Measurements from ENCODE around the gene TEKT3.

The TEKT3 gene

DNA sequence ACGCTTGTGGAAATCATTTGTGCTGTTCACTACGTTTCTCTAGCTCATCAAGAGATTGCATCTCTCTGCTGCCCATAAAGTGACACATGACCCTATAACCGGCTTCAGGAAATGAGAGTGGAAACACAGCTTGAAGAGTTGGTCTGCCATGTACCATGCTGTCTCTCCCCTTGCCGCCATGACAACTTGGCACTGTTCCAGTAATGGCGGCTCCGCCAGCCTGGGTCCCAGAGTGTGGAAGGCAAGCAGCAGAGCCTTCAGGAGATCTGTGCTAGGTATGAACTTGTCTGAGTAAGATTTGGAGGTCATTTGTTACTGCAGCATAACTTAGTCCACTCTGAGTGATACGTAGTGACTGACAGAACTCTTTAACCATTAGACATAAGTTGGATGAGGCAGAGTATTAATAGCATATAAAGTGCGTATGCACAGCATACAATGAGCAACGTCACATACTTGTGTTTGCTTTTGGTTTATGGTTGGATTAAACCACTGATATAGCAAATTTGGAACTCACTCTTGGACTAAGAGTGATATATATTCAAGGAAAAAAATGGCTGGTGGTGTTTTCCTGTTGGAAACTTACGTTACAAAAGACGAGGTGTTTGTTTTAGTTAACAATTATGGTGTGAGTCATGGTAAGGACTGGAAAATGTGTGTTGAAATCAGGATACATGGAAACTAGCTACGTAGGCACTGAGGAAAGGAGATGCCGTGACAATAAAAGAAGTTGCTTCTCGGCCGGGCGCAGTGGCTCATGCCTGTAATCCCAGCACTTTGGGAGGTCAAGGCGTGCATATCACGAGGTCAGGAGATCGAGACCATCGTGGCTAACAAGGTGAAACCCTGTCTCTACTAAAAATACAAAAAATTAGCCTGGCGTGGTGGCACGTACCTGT, 51.9 kb downstream of the TEKT3 start:
- DNase-seq = no peak

DNA sequence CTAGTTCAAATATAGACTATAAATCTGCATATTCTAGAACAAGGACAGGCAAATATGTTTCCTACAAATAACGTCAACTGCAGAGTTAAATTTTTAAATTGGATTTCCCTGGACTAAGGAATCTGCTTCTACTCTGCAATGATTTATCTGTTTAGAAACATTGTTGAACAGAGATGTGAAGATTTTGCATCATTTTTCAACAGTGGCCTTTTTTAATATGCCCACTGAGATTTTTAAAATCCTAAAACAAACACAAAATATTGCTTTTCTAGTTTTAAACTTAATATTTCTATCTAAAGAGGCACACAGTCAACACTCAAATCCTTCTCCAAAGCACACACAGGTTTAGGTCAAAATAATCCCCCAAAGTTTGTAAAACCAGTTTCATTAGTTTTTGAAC, 52.5 kb downstream of the TEKT3 start:
- DNase-seq = no peak

DNA sequence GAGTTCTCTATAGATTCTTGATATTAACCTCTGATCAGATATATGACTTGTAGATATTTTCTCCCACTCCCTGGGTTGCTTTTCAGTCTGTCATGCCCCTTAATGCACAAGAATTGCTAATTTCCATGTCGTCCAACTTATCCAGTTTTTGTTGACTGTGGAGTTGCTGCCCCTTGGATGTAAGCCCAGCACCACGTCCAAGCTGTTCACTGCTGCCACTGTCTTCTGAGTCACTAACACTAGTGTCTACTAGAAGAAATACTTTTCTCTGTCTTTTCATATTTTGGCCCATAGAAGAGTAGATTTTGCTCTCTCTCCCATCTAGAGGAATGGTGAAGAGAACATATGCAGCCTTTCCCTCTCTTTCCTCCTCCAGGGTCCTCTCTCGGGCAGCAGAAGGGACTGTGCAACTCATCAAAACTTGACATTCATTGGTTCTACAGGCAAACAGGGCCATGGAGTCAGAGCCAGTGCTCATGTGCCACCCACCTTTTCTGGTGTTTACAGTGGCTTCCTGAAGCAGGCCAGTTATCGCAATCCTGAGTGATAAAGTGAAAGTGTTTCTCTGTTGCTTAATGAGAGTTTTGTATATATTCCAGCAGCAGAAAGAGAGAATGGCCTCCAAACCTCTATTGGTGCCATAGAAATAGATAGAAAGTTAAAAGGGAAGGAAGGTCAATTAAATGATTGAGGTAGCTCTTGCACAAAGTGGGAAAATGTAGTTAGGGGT, 53.7 kb downstream of the TEKT3 start:
- DNase-seq = no peak

DNA sequence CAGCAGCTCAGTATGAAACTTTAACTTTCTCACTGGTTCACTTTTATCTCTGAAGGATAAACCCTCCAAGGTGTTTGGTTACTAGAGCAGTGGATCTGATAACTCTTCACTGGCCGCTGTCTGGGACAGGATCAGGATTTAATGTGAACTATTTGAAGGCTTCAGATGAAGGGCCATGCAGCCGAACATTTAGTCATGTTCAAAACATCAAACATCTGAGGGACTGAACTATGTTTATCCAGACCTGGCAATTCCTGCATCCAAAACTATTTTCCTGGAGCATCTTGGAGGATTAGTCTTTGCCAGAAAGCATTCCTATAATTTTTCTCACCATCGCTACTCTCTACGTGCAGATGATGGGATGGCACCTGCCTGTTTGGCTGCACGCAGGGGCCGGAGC, 55.9 kb downstream of the TEKT3 start:
- DNase-seq = no peak

DNA sequence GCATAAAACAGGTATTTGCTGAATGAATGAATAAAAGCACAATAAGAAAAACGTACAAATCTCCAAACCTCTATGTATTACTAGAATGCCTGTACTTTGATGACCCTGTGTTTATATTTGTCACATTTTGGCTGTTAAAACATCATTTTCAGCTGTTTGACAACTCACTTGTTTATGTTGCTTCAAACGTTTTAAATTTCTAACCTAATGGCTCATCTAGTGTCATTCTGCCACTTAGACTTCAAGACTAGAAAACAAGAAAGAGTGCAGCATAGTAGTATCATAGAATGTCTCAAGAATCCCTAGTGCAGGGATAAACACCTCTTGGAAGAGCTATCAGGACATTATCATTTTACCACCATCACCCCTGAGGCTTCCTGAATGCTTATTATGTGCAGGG, 56.9 kb downstream of the TEKT3 start:
- DNase-seq = no peak

DNA sequence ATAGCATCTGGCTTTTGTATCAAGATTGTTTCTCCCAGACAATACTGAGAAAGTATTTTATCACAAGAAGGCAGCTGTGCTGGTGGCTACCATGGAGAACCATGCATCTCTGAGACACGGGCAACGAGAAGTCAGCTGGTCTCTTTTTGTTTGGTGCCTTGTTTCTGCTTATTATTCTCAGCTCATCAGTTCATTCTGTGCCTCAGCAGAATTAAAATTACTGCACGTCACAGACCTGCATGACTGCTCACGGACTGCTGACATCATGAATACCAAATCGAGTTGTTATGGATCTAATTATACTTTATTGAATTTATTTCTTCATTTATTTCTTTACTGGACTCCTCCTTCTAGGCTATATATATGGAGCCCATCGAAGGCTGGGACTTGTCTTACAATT, 57.3 kb downstream of the TEKT3 start:
- DNase-seq = no peak

DNA sequence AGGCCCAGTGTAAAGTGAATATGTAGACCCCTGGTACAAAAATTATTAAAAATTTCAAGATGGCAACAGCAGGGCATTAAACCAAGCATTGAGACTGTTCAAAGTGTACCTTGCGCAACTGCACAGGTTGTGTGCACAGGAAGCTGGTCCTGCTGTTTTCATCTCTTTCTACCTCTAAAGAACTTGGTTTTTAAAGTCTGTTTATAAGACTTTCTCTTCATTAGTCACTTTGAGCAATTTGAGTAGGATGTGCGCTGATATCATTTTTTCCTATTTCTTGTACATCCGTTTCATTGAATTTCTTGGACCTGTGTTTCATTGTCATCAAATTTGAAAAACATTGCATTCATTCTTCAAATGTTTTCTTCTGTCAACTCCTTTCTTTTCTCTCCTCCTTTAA, 59.5 kb downstream of the TEKT3 start:
- DNase-seq = no peak

DNA sequence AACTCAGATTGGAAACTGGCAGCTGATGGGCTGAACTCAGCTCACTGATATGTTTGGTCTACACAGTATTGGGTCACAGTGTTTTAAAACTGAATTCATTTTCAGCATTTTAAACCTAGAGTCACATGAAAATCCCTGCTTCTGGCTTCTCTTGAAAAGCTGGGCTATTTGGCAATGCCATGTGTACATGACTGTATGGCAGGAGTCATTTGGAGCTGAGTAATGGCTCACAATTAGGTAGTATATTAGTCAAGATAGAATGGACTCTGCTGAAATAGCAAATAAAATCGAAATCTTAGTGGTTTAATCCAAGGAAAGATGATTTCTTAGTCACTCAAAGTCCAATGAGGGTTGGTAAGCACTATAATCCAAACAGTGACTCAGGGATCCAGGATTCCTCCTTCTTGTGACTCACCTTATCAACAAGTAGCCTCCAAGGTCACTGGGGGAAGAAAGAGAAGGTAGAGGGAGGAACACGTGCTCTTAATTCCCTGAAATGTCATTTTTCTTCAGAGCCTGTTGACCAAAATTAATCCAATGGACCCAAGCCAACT, 62.4 kb downstream of the TEKT3 start:
- DNase-seq = no peak

DNA sequence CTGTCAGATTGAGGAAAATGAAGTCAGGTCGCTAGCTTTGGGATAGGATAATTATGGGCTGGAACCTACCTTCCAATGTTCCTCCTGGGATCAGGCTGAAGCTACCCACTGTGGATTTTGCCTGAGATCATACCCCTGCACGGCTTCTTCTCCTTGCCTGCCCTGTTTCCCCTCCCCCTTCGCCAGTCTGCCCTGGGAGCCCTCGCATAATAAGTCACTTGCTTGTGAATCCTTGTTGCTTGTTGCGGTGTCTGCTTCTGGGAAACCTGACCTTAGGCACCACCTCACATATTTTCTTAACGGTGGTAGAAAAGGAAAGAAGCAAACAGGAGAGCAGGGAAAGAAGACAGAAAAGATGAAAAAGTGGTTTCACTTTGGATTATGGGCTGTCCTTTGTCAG, 63.0 kb downstream of the TEKT3 start:
- no peak for DNase-seq

DNA sequence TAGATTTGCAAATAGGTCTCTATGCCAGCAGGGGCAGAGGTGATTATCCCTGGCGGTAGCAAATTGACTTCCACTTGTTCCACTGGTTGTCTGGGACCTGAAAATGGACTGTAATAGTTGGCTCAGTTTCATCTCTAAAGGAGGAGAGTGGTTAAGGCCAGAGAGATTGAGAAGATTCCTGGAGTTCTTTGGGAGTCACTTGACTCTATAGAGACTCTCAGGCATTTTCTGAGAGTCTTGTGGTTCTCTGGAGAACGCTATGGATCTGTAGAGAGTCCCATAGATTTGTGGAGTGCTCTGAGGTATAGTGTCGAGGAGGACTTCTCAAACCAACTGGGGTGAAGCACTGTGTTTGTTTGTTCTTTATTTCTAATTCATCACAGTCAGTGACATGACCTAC, 67.4 kb downstream of the TEKT3 start:
- DNase-seq = no peak

DNA sequence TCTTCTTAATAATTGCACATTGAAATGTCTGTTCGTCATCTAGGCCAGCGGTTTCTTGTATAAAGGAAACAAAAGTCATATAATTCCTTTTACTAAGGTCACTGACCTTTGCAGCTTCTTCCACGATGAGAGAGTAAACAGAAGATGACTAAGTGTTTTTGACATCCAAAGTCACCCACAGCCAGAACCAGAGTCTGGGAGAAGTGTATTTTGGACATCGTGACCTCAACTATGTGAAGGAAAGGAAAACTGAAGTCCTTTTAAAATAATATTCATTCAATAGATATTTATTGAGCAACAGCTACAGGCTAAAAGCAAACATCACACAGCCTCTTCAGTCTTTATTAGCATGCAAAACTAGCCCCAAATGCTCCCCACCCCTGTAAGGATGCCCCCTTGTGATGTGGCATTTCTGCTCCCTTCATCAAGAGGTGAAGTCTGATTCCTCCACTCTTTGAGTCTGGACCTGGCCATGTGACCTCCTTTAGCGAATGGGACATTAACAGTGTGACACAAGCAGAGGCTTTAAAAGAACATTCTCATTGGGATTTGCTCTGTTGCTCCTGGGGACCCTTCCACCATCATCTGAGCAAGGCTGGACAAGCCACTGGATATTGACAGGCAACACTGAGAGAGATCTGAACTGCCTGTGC, 68.1 kb downstream of the TEKT3 start:
- no peak for DNase-seq

DNA sequence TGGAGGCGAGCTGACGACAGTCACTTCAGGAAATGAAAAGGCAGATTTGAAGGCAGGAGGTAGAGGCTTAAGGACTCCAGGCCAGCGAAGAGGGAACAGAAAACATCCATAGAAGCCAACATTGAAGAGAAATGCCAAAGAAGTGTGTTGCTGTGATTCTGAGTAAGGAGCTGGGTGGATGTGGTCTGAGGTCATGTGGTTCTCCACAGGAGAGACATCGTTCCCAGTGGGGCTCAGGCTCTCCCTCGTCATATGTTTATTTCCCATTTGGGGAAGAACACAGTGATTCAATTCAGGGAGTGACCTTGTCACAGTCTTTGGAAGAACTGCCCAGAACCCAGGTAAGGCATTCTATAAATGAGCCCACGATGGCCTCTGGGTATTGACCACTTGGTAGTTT, 69.7 kb downstream of the TEKT3 start:
- DNase-seq = no peak

DNA sequence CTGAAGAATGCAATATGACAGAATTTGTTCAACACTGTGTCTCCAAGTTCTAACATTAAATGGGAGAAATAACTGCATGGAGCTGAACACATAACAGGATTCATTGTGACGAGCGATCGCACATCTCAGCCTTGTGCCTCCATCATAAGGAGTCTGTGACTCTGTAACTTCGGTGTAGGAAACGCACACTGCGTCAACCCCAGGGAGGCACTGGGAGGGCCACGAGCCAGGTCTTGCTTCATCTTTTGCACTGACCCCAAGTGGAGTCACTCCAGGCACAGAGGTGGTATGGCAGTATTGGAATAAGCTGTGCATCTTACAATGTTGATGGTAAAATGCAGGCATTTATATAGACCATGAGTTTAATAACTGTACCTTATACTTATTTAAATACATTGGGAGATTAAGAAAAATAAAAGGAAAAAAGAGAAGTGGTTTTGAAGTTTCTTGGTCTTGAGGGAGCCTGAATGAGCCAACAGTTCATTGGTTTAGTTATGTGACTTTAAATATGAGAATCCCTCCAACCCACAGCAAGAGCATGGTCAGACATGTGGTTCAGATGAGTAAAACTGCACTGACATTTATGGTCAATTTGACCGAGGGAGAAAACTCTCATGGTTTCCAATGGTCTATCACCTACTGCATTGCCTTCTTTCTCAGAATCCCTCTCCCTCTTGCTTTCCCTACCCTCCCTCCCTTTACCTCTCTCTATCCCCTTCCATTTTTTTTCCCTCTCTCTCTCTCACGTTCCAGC, 70.6 kb downstream of the TEKT3 start:
- no peak for DNase-seq

DNA sequence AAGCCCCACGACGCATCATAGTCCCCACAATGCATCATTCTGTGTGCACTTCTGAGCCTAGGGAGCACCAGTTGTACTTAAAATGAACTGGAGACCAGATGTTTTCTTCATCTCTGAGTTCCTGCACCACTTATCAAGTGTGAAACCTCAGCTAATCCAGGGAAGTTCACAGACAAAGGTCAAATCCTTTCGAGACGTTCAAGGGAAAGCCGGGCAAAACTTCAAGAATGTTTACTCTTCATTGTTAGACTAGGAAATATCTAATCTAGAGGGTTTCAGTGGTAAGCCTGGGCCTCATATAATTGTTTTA, 71.7 kb downstream of the TEKT3 start:
- no peak for DNase-seq

DNA sequence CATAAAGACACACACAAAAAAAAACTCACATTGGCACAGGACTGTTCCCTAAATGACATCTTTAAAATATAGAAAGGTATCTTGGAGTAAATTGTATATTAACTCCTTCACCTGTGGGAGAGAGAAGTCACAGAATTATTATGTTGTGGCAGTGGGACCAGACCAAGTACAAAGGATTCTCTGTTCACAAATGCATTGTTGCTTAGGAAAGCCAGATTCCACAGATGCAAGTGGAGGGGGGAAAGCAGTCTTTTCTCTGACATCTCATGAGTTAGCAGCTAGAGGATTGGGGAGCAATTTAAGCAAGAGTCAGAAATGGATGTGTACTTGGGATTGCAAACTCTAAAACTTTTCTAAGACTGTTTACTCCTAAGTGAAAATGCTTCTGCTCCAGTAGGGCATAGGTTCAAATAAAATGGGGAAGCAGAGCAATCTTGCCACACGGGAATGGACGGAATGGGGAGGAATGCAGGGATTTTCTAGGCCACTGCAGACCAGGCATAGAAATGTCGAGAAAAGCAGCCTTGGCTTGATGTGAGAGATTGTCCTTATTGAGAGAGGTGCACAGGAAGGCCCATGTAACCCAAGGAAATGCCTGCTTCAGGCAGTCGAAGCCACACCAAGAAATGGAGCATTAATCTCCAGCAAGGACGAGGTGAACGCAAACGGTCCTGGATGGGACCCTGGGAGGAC, 72.2 kb downstream of the TEKT3 start:
- DNase-seq = no peak

DNA sequence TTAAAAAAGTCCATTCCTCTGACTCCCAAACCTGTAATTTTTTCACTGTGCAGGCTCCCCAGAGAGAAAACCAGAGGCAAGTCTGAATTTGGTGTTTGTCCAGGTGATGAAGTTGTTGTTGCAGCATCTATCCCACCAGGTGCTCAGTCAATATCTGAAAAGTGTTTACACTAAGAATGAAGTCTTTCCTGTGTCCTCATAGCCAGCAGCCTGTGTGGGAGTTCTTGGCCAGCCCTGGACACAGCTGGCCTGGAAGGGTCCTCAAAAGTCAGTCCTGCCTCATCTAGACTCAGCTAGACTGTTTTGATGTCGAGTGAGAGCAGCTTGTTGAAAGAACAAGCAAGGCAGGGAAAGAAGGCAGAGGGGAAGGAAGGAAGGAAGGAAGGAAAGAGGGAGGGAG, 72.9 kb downstream of the TEKT3 start:
- DNase-seq = no peak

DNA sequence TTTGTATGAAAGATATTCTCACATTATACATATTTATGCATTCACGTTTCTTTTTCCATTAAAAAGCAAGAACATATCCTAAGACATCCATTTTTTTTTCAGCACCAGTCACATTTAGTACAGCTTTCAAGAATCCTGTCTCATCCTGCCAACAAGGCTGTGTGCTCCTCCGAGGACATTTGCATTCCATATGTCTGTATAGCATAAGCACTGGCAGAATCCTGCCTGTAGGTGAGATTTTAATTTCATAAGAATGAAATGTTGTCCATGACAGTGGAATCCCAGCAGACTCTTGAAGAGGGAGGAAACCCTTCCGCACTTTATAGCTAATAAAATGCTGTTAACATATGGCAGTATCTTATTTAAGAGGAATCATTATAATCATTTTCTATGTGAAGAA, 73.4 kb downstream of the TEKT3 start:
- no peak for DNase-seq

DNA sequence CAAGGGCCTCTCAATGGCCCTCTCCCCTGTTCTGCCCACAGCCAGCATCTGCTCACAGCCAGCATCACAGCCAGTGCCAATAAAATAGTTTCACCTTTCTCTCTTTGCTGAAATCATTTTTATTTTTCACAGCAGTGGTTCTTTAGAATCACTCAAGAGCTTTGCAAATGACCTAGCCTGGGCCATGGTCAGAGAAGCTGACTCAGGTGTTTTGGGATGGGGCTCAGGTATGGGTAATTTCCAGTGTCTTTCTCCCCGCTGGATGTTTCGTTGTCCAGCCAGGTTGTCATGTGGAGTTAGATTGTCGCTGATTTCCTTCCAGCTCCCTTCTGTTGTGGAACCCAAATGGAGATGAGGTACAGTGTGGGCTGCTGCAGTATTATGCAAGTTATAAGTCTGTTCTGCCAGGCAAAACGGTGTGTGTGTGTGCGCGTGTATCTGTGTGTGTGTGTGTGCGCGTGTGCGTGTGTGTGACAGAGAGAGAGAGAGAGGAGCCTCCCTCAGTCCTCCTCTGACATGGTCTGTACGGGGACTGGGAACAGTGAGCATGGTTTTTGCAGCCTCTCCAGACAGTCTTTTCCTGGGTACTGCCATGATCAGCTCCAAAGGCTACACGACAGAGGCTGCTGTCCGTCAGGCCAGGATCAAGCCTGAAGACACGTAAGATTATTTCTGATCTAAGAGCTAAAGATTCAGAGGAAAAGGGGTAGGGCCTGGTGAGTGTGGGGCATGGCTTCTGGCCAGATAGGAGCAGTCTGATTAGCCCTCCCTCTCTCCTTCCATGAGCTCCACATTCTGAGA, 74.9 kb downstream of the TEKT3 start:
- DNase-seq = no peak

DNA sequence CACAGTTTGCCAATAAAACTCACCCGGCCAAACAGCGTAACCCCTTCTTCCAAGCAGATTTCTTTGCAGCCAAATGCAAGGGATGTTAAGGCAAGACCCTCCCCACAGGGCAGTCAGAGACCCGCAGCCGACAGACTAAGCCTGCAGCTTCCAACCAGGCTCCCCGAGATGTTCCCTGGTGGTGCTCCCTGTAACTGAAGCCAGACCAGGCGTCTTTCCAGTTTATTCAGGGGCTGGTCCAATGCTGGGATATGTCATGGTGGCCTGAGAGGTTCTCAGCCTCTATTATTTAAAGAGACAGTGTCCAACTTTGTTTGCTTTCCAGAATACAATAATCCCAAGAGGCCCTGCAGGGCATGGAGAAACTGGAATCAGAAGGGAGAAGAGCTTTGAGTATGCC, 76.3 kb downstream of the TEKT3 start, which contains the start of gene PMP22:
Gene PMP22, minus strand, starts transcription at position 196 of the 400 bp plus-strand sequence. CDS start 4,599 bp downstream, outside the sequence.
- no peak for DNase-seq

DNA sequence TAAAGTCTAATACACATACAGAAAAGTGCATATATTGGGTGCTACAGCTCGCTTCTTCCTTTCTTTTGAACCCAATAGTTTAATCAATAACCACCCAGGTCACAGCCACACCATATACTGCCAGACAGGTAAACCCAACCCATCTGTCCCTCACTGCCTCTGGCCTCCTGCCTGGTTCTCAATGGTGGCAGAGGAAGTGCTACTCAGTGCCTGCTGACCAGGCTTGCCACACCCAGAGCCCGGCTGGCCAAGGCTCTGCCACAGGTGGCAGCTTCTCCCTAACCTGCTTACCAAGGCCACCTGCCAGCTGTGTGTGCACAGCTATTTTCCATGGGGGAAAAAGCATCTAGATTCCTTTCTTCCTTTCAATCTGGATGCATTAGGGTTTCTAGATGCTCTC, 76.9 kb downstream of the TEKT3 start:
- no peak for DNase-seq

DNA sequence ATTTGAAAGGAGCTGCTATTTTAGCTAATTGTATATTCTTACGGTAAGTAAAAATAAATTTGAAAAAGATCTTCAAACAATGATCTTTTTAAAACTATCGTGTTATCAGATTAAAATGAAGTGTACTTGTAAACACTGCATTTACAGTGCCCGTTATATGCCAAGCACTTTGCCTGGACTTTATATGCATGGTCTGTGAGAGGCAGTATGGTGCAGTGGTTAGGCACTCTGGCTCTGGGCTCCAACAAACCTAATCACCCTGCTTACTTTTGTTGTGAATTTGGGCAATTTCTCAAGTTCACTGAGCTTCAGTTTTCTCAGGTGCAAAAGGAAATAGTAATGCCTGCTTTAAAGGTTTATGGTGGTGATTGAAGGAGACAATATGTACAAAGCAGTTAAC, 77.7 kb downstream of the TEKT3 start:
- DNase-seq = no peak
